NB4 (cell line): Measurements from ENCODE around the gene CBX7.

Source experiments
- DNase-seq: peaks from one replicate; pipeline ENCODE4 v3.0.0; 2010; ENCODE audit warnings: low read depth
- H3K4me3 ChIP-seq: one replicate; pipeline ENCODE4 v1.5.1; 2011; ENCODE audit warnings: mild to moderate bottlenecking, low read depth, low read length, moderate library complexity
- MYC ChIP-seq: IDR thresholded peaks from 2 replicates; pipeline ENCODE4 v1.6.1; 2011; ENCODE audit warnings: low read depth, low read length
- POLR2A ChIP-seq: IDR thresholded peaks from 2 replicates; pipeline ENCODE4 v1.6.1; 2011; ENCODE audit warnings: mild to moderate bottlenecking; ENCODE audit not compliant: insufficient read length; ENCODE audit errors: extremely low read depth
- TF ChIP-seq, protein P1 (sequence below): IDR thresholded peaks from 2 replicates; pipeline ENCODE4 v1.6.1; 2011; ENCODE audit warnings: low read depth, low read length
- TF ChIP-seq, protein P2 (sequence below): IDR thresholded peaks from one replicate; pipeline ENCODE4 v1.5.1; 2012; ENCODE audit warnings: low read depth, low read length

The CBX7 gene

DNA sequence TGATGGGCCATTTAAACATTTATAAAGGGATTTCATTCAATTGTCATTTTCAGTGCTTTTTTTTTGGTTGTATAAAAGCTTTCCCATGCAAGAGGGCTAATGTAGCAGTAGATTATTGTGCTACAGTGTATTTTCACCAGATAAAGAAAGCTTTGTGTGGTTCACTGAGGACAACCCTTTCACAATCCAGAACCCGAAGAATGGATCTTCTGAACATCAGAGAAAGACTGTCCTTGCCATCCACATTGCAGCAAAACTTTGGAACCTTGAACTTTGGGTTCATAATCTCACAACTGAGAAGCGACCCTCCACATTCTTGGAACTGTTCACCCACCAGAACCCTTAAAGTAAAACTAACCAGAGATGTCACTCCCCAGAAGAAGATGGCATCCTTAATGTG is 46.2 kb downstream of the CBX7 start:
- TF ChIP-seq POLR2A (no peak), MYC (no peak)
- TF ChIP-seq, protein P1, sequence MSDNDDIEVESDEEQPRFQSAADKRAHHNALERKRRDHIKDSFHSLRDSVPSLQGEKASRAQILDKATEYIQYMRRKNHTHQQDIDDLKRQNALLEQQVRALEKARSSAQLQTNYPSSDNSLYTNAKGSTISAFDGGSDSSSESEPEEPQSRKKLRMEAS = no peak
- TF ChIP-seq, protein P2, sequence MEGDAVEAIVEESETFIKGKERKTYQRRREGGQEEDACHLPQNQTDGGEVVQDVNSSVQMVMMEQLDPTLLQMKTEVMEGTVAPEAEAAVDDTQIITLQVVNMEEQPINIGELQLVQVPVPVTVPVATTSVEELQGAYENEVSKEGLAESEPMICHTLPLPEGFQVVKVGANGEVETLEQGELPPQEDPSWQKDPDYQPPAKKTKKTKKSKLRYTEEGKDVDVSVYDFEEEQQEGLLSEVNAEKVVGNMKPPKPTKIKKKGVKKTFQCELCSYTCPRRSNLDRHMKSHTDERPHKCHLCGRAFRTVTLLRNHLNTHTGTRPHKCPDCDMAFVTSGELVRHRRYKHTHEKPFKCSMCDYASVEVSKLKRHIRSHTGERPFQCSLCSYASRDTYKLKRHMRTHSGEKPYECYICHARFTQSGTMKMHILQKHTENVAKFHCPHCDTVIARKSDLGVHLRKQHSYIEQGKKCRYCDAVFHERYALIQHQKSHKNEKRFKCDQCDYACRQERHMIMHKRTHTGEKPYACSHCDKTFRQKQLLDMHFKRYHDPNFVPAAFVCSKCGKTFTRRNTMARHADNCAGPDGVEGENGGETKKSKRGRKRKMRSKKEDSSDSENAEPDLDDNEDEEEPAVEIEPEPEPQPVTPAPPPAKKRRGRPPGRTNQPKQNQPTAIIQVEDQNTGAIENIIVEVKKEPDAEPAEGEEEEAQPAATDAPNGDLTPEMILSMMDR = no peak
- no peak overlapping the region for H3K4me3 ChIP-seq
- DNase-seq = no peak

DNA sequence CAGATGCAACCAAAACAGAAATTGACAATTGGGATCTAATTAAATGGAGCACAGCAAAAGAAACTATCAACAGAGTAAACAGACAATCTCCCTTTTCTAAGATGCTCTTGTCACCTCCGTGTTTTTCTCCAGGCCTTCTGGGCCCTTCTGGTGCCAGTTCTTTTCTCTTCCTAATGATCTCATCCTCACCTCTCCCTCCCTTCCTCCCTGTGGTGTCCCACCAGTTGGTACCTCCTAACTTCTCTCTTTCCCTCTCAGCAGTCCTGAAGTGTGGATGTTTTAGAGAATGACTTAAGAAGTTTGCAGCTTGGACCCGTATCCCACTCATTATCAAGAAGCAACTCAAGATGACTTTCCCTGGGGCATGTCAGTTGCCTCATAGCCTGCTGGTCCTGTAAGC is 49.0 kb downstream of the CBX7 start:
- H3K4me3 ChIP-seq = no peak overlapping the region
- no peak for DNase-seq
- TF ChIP-seq, protein P2 = no peak
- TF ChIP-seq MYC (no peak), POLR2A (no peak)
- TF ChIP-seq, protein P1 = no peak

DNA sequence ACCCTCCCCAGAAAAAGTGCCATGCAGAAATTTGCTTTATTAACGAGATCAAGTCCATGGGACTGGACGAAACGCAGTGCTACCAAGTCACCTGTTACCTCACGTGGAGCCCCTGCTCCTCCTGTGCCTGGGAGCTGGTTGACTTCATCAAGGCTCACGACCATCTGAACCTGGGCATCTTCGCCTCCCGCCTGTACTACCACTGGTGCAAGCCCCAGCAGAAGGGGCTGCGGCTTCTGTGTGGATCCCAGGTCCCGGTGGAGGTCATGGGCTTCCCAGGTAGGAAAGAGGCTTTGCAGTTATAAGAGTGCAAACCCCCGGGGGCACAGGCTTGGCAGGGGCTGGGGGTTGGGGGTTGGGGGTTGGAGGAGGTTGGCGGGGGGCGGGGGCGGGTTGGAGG is 51.3 kb downstream of the CBX7 start:
- H3K4me3 ChIP-seq = no peak overlapping the region
- TF ChIP-seq, protein P2 = no peak
- TF ChIP-seq MYC (no peak), POLR2A (no peak)
- TF ChIP-seq, protein P1 = no peak
- no peak for DNase-seq

DNA sequence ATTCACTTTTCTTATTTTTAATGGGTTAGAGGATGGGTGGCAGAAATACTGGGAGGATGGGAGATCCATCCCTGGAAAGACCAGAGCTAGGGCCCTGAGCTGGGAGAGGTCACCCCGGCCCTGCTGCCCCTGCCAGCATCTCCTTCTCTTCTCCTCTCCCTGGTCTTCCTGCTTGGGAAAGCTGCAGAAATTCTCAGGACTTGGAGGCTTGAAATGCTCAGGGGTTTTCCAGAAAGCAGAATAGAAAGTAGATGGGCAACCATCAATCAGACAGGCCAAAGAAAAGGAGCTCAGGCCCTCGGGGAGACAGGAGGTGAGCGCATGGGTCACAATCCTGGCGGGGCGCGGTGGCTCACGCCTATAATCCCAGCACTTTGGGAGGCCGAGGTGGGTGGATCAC is 53.9 kb downstream of the CBX7 start:
- TF ChIP-seq POLR2A (no peak), MYC (no peak)
- TF ChIP-seq, protein P1 = no peak
- TF ChIP-seq, protein P2 = no peak
- DNase-seq = no peak
- no peak overlapping the region for H3K4me3 ChIP-seq

DNA sequence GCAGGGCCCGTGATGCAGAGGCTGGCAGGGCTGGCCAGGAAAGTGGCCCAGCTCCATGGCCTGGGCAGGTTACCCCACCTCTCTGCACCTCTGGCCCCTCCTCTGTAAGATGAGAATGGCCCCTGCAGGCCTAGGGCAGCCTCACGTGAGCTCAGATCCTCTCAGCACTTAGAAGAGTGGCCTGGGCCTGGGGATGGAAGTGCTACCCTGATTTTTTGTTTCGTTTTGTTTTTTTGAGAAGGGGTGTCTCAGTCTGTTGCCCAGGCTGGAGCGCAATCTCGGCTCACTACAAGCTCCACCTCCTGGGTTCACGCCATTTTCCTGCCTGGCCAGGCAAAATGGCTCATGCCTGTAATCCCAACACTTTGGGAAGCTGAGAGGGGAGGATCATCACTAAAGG is 54.5 kb downstream of the CBX7 start:
- no peak for DNase-seq
- no peak overlapping the region for H3K4me3 ChIP-seq
- TF ChIP-seq, protein P1 = no peak
- TF ChIP-seq MYC (no peak), POLR2A (no peak)
- TF ChIP-seq, protein P2 = no peak

DNA sequence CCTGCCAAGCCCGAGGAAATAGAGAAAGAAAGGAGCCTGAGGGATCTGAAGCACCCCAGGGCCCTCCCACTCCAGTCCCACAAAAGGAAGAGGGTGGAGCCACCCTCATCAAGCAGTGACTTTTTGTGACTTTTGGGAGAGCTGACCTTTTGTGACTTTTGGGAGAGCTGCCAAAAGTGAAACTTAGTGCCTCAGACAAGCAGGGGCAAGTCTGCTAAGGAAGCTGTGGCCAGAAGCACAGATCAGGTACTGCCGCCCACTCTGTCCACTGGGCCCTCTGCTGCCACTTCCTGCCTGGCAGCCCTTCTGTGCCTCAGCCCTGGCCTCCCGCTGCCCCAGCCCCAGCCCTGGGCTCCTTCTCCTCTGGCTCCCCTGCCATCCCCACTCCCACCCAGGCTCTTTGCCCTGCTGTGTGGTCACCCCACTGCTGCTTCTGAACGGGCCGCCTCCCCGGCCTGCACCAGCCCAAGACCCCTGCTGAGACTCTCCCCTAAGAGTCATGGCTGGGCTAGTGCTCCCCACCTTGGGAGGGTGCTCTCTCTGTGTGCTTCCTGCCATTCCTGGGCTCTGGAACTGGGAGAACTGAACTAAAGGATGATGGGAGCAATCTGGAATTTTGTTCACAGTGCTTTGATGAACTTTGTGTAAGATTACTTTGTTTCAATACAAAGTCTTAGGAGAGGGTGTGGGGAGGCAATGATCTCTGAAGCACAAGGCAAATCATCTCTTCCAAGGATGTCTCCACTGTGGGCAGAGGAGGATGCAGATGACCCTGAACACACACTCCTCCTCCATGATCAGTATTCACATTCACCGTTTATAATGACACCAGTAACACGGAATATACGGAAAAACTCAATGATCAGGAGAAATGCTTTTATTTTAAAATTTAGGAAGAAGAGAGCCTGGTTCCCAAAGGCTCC is 55.1 kb downstream of the CBX7 start, which contains the start of gene APOBEC3H:
Gene APOBEC3H, plus strand, starts transcription at position 147 of the 923 bp plus-strand sequence. CDS start 3,035 bp downstream, outside the sequence.
- TF ChIP-seq, protein P2 = no peak
- no peak for TF ChIP-seq POLR2A
- TF ChIP-seq, protein P1 = no peak
- no peak for TF ChIP-seq MYC
- no peak within 1 kb of the TSS for H3K4me3 ChIP-seq
- peak; percentile 43 for DNase-seq
